ENCODE results near the gene RAB34.

DNA sequence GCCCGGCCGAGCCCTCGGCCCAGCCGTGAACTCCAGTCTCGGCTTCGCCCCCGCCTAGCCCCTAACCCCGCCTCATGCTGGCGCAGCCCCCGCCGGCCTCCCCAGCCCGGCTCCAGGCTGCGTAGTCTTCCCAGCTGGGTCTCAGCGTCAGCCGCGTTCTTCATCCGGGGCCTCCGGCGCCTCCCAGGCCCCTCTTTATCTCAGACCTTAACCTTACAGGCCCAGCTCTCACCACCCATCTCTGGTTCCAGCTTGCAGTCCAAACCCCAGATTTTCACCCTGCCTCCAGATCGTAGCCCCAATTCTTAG, 6.0 kb downstream of the RAB34 start, which contains the start of gene PROCA1:
- TF ChIP-seq RAD21 (conservative IDR thresholded peaks at IDR 0.05 in 1 of 2, IDR thresholded peaks at IDR 0.05 in 1 of 2): no peak
- TF ChIP-seq, protein P1, sequence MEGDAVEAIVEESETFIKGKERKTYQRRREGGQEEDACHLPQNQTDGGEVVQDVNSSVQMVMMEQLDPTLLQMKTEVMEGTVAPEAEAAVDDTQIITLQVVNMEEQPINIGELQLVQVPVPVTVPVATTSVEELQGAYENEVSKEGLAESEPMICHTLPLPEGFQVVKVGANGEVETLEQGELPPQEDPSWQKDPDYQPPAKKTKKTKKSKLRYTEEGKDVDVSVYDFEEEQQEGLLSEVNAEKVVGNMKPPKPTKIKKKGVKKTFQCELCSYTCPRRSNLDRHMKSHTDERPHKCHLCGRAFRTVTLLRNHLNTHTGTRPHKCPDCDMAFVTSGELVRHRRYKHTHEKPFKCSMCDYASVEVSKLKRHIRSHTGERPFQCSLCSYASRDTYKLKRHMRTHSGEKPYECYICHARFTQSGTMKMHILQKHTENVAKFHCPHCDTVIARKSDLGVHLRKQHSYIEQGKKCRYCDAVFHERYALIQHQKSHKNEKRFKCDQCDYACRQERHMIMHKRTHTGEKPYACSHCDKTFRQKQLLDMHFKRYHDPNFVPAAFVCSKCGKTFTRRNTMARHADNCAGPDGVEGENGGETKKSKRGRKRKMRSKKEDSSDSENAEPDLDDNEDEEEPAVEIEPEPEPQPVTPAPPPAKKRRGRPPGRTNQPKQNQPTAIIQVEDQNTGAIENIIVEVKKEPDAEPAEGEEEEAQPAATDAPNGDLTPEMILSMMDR (IDR thresholded peaks at IDR 0.05): no peak
- TF ChIP-seq, protein P2, sequence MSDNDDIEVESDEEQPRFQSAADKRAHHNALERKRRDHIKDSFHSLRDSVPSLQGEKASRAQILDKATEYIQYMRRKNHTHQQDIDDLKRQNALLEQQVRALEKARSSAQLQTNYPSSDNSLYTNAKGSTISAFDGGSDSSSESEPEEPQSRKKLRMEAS (IDR thresholded peaks at IDR 0.05): no peak
- no peak for TF ChIP-seq REST (IDR thresholded peaks at IDR 0.05)
- TF ChIP-seq EHF (CRISPR knock-in tag; IDR thresholded peaks at IDR 0.05): no peak

Measured in A549 (cell line).